HEK293 (cell line): ENCODE measurements around the gene LASP1.
A peak's percentile ranks its signal among the peaks of the same experiment; 100 is the strongest.

Source experiments
- CTCF ChIA-PET: fragments of 350-600 bp; formaldehyde crosslinking; extraction: SDS; loops from one replicate; lab custom pipeline; 2021; ENCODE audit warnings: antibody characterized with exemption; lab: Yijun Ruan, JAX
- POLR2A ChIA-PET: fragments of 300-600 bp; formaldehyde crosslinking; extraction: SDS; loops from one replicate; lab custom pipeline; 2020; ENCODE audit warnings: antibody characterized with exemption, inconsistent platforms; lab: Yijun Ruan, JAX
- H3K27ac ChIP-seq: fragments of 200-500 bp; sonication (Bioruptor generic); 2 replicates; pipeline ENCODE4 v1.5.1; 2014; ENCODE audit warnings: low read depth, low read length, control low read depth, inconsistent platforms; ENCODE audit errors: extremely low read depth
- H3K36me3 ChIP-seq, 2 experiments: fragments of 200-500 bp in 1 of 2; sonication (Bioruptor generic) in 1 of 2; 1 replicate in 1 of 2; 2 replicates in 1 of 2; pipeline ENCODE4 v1.5.1; 2014 to 2017; ENCODE audit warnings: inconsistent platforms in 2 of 2, low read length in 2 of 2; ENCODE audit not compliant: control insufficient read depth in 2 of 2, insufficient read depth in 1 of 2
- H3K4me1 ChIP-seq: fragments of 200-500 bp; sonication (Bioruptor generic); 2 replicates; pipeline ENCODE4 v1.5.1; 2014; ENCODE audit warnings: mild to moderate bottlenecking, low read length, inconsistent platforms; ENCODE audit not compliant: control insufficient read depth, insufficient read depth
- H3K4me3 ChIP-seq: 2 replicates; pipeline ENCODE4 v1.5.1; 2011; ENCODE audit warnings: low read depth, mild to moderate bottlenecking, control low read depth, low read length, moderate library complexity
- H3K9me3 ChIP-seq: fragments of 200-500 bp; sonication (Bioruptor generic); 2 replicates; pipeline ENCODE4 v1.5.1; 2014; ENCODE audit warnings: low read depth, low read length, inconsistent platforms; ENCODE audit not compliant: control insufficient read depth, insufficient read depth
- ATF2 ChIP-seq: fragments of 450-650 bp; formaldehyde crosslinking; IDR thresholded peaks from 2 replicates; pipeline ENCODE4 v1.5.1; 2016; ENCODE audit warnings: missing biosample characterization, missing genetic modification characterization, low read depth
- BCL11A ChIP-seq: fragments of 450-650 bp; formaldehyde crosslinking; IDR thresholded peaks from 2 replicates; pipeline ENCODE4 v1.5.1; 2016; ENCODE audit warnings: low read depth, missing biosample characterization, missing genetic modification characterization
- CTCF ChIP-seq: fragments of 450-650 bp; formaldehyde crosslinking; IDR thresholded peaks from 2 replicates; pipeline ENCODE4 v1.5.1; 2016; ENCODE audit warnings: missing biosample characterization, missing genetic modification characterization
- RBAK ChIP-seq: fragments of 450-650 bp; formaldehyde crosslinking; IDR thresholded peaks from 2 replicates; pipeline ENCODE4 v1.5.1; 2016; ENCODE audit warnings: missing biosample characterization, missing genetic modification characterization
- SP7 ChIP-seq: fragments of 450-650 bp; formaldehyde crosslinking; IDR thresholded peaks from 2 replicates; pipeline ENCODE4 v1.5.1; 2016; ENCODE audit warnings: missing biosample characterization, missing genetic modification characterization
- TRIM28 ChIP-seq: IDR thresholded peaks from 2 replicates; pipeline ENCODE4 v1.6.1; 2011; ENCODE audit warnings: low read length, control low read depth, borderline replicate concordance
- ZEB2 ChIP-seq: fragments of 450-650 bp; formaldehyde crosslinking; IDR thresholded peaks from 2 replicates; pipeline ENCODE4 v1.5.1; 2016; ENCODE audit warnings: missing biosample characterization, missing genetic modification characterization
- ZNF155 ChIP-seq: fragments of 450-650 bp; formaldehyde crosslinking; IDR thresholded peaks from 2 replicates; pipeline ENCODE4 v1.5.1; 2016; ENCODE audit warnings: missing biosample characterization, missing genetic modification characterization
- ZNF157 ChIP-seq: fragments of 450-650 bp; formaldehyde crosslinking; IDR thresholded peaks from 2 replicates; pipeline ENCODE4 v1.5.1; 2016; ENCODE audit warnings: missing biosample characterization, missing genetic modification characterization
- ZNF335 ChIP-seq: fragments of 450-650 bp; formaldehyde crosslinking; conservative IDR thresholded peaks from 2 replicates; pipeline ENCODE4 v1.5.1; 2016; ENCODE audit warnings: missing biosample characterization, missing genetic modification characterization
- ZNF404 ChIP-seq: fragments of 450-650 bp; formaldehyde crosslinking; IDR thresholded peaks from 2 replicates; pipeline ENCODE4 v1.5.1; 2017; ENCODE audit warnings: missing biosample characterization, missing genetic modification characterization
- ZNF48 ChIP-seq: fragments of 450-650 bp; formaldehyde crosslinking; IDR thresholded peaks from 2 replicates; pipeline ENCODE4 v1.5.1; 2016; ENCODE audit warnings: missing biosample characterization, missing genetic modification characterization
- ZNF548 ChIP-seq: fragments of 450-650 bp; formaldehyde crosslinking; IDR thresholded peaks from 2 replicates; pipeline ENCODE4 v1.5.1; 2016; ENCODE audit warnings: missing biosample characterization, missing genetic modification characterization
- ZNF621 ChIP-seq: fragments of 450-650 bp; formaldehyde crosslinking; IDR thresholded peaks from 2 replicates; pipeline ENCODE4 v1.5.1; 2017; ENCODE audit warnings: missing biosample characterization, missing genetic modification characterization
- ZNF623 ChIP-seq: fragments of 450-650 bp; formaldehyde crosslinking; IDR thresholded peaks from 2 replicates; pipeline ENCODE4 v1.5.1; 2016; ENCODE audit warnings: missing biosample characterization, missing genetic modification characterization
- ZNF768 ChIP-seq: fragments of 450-650 bp; formaldehyde crosslinking; IDR thresholded peaks from 2 replicates; pipeline ENCODE4 v1.5.1; 2018; ENCODE audit warnings: missing biosample characterization, mild to moderate bottlenecking, missing genetic modification characterization
- TF ChIP-seq, protein P1 (sequence below): fragments of 450-650 bp; formaldehyde crosslinking; IDR thresholded peaks from 2 replicates; pipeline ENCODE4 v1.5.1; 2017; ENCODE audit warnings: missing biosample characterization, missing genetic modification characterization
- TF ChIP-seq, protein P2 (sequence below): fragments of 450-650 bp; formaldehyde crosslinking; IDR thresholded peaks from 2 replicates; pipeline ENCODE4 v1.5.1; 2016; ENCODE audit warnings: missing biosample characterization, missing genetic modification characterization, borderline replicate concordance

LASP1 gene

GRCh38 chr17:38958756-38959155 lies 88.9 kb downstream of the LASP1 start:
- no peaks in the 10 kb centered on the region for H3K9me3 ChIP-seq
- no peak overlapping the region for H3K4me3 ChIP-seq
- H3K36me3 ChIP-seq = no peaks in the 10 kb centered on the region
- no peak for TF ChIP-seq TRIM28
- TF ChIP-seq ZNF157 = no peak
- no peak for TF ChIP-seq ZNF48 (tag by site-specific recombination)
- no peak for TF ChIP-seq RBAK (tag by site-specific recombination)
- TF ChIP-seq ATF2 (tag by site-specific recombination) = no peak
- no peak for TF ChIP-seq CTCF (tag by site-specific recombination)
- TF ChIP-seq, protein P1, sequence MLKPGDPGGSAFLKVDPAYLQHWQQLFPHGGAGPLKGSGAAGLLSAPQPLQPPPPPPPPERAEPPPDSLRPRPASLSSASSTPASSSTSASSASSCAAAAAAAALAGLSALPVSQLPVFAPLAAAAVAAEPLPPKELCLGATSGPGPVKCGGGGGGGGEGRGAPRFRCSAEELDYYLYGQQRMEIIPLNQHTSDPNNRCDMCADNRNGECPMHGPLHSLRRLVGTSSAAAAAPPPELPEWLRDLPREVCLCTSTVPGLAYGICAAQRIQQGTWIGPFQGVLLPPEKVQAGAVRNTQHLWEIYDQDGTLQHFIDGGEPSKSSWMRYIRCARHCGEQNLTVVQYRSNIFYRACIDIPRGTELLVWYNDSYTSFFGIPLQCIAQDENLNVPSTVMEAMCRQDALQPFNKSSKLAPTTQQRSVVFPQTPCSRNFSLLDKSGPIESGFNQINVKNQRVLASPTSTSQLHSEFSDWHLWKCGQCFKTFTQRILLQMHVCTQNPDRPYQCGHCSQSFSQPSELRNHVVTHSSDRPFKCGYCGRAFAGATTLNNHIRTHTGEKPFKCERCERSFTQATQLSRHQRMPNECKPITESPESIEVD (tag by site-specific recombination) = 0 out of 2 replicates have a peak, but pooled peaks have one; percentile 7
- H3K4me1 ChIP-seq = no peaks in the 10 kb centered on the region
- ChIA-PET CTCF (interaction anchor here (0.6 to 2.0 kb wide), 5 partner anchors 11 to 195 kb away, joined by 3 to 14 read pairs (median 4); no protein-coding TSS in a partner anchor), POLR2A (interaction anchor here (0.7 to 1.4 kb wide), 3 partner anchors 35 to 261 kb away, joined by 3 to 5 read pairs (median 4); partner anchors contain the start of gene RPL23)
- no peak overlapping the region for H3K27ac ChIP-seq

GRCh38 chr17:38959508-38959907 lies 89.7 kb downstream of the LASP1 start:
- ChIA-PET CTCF (interaction anchor here (0.7 to 2.0 kb wide), 3 partner anchors 24 to 255 kb away, joined by 3 to 14 read pairs (median 5); no protein-coding TSS in a partner anchor), POLR2A (interaction anchor here (0.7 kb wide), 1 partner anchor 262 kb away, joined by 5 read pairs; no protein-coding TSS in a partner anchor)
- no peak overlapping the region for H3K4me3 ChIP-seq
- TF ChIP-seq, protein P2, sequence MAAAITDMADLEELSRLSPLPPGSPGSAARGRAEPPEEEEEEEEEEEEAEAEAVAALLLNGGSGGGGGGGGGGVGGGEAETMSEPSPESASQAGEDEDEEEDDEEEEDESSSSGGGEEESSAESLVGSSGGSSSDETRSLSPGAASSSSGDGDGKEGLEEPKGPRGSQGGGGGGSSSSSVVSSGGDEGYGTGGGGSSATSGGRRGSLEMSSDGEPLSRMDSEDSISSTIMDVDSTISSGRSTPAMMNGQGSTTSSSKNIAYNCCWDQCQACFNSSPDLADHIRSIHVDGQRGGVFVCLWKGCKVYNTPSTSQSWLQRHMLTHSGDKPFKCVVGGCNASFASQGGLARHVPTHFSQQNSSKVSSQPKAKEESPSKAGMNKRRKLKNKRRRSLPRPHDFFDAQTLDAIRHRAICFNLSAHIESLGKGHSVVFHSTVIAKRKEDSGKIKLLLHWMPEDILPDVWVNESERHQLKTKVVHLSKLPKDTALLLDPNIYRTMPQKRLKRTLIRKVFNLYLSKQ (tag by site-specific recombination) = no peak
- TF ChIP-seq ZNF768 (no peak), BCL11A (tag by site-specific recombination) (no peak), SP7 (no peak), ZNF335 (no peak), ZNF404 (no peak), ZNF548 (tag by site-specific recombination) (no peak), ZNF623 (tag by site-specific recombination) (no peak), ZNF621 (tag by site-specific recombination) (no peak), ZNF155 (tag by site-specific recombination) (no peak), ZEB2 (tag by site-specific recombination) (no peak)
- TF ChIP-seq, all 188 proteins: peak for 0
- H3K9me3 ChIP-seq = no peaks in the 10 kb centered on the region
- H3K4me1 ChIP-seq = no peaks in the 10 kb centered on the region
- H3K27ac ChIP-seq = no peak overlapping the region
- H3K36me3 ChIP-seq = no peaks in the 10 kb centered on the region
